ENCODE data around the gene DYNLT4. TPM values are rescaled to one million over a fixed set of nuclear protein-coding genes. Genes with fewer than 3 reads are reported as not detected.

Gene DYNLT4
- total and polyA plus RNA-seq, 2 of the 8 experiments (the other 6 are each of a cell fraction or from before 2014, with no cell fraction given) = 0.29 TPM; not detected in 1

DNA sequence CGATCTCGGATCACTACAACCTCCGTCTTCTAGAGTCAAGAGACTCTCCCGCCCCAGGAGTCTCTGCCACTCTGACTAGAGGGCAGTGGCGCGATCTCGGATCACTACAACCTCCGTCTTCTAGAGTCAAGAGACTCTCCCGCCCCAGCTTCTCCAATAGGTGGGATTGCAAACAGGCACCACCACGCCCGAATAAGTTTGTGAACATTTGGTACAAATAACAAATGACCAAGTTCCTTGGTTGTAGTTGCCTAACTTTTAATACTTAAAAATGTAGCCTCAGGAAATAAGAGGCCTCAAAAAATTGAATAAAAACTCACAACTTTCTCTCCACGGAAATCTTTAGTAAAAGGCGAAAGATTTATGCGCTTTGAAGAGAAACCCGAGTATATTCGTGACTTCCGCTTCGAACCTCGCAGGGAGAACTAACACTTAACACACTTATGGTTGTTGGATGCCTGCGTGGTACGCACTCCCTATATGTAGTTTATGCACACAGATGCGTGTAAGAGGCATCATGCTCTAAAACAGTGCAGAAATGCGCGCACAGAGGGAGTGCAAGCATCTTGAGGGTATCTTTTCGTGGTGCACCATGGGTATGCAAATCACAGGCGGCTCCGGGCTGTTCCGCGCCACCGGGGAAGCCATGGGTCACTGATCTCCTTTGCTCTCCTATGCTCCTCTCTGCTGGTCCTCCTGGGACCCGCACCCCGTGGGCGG is 12.6 kb upstream of the DYNLT4 start:
- peak; percentile 79 to 91 for DNase-seq (ENCODE audit: low read depth in 1 of 2, low spot score in 2 of 2)
- Histone ChIP-seq H4K5ac (ENCODE audit: insufficient read length, low read depth, low read length) (peak overlapping the region; percentile 96), H4K8ac (ENCODE audit: extremely low read depth, insufficient read depth, low read length) (peak overlapping the region; percentile 100; the same call in 1 of the 2 replicates), H2BK12ac (ENCODE audit: low read depth, low read length) (peak overlapping the region; percentile 77), H2BK20ac (ENCODE audit: low read length) (peak overlapping the region; percentile 93), H2BK15ac (ENCODE audit: low read length) (peak overlapping the region; percentile 66; the same call in 1 of the 2 replicates), H3K79me1 (ENCODE audit: low read depth, low read length) (no peaks in the 10 kb centered on the region), H2AK5ac (ENCODE audit: low read depth, low read length) (peak overlapping the region; percentile 97; the same call in 1 of the 2 replicates), H3K23ac (ENCODE audit: insufficient read length) (peak overlapping the region; percentile 100), H3K14ac (ENCODE audit: insufficient read length) (peak overlapping the region; percentile 100), H2AFZ (ENCODE audit: low read length) (peak overlapping the region; percentile 98), H4K91ac (replicated peaks; ENCODE audit: insufficient read length, low read length) (peak overlapping the region; percentile 100), H3K4me2 (ENCODE audit: insufficient read depth in 1 of 2, low read depth in 2 of 2, low read length in 2 of 2) (peak overlapping the region; percentile 66 to 84), H3K23me2 (ENCODE audit: low read depth, low read length) (peaks cover 7% of the 10 kb centered on the region), H3K4me1 (replicated peaks in 1 of 4; ENCODE audit: control insufficient read depth in 3 of 4, insufficient read depth in 4 of 4, low read length in 3 of 4) (peaks cover 2 to 5% (median 3%) of the 10 kb centered on the region in 4 experiments; a peak in 5 of 7 replicates), H3K27ac (ENCODE audit: low read depth, low read length) (peak overlapping the region; percentile 100), H3K56ac (replicated peaks; ENCODE audit: insufficient read length, low read depth, low read length) (peak overlapping the region; percentile 87), H2BK5ac (ENCODE audit: low read depth, low read length) (peak overlapping the region; percentile 100), H4K20me1 (replicated peaks in 1 of 2; ENCODE audit: control insufficient read depth in 1 of 2, insufficient read depth in 2 of 2, low read length in 2 of 2) (no peaks in the 10 kb centered on the region), H3K18ac (ENCODE audit: extremely low read depth, low read length) (peak overlapping the region; percentile 95), H2BK120ac (replicated peaks; ENCODE audit: low read depth, low read length) (peak overlapping the region; percentile 100), H3K27me3 (replicated peaks in 1 of 4; ENCODE audit: control insufficient read depth in 3 of 4, extremely low read depth in 1 of 4, insufficient read depth in 3 of 4, low read length in 3 of 4) (no peaks in the 10 kb centered on the region; a peak in 2 of 7 replicates), H3K4ac (replicated peaks; ENCODE audit: insufficient read length, low read depth, low read length) (peak overlapping the region; percentile 98), H3K4me3 (ENCODE audit: extremely low read depth in 1 of 4, insufficient read depth in 2 of 4, low read depth in 3 of 4, low read length in 4 of 4) (peak overlapping the region; percentile 40 to 64 (median 47)), H3K9me3 (ENCODE audit: insufficient read depth in 2 of 2, low read depth in 1 of 2, low read length in 1 of 2) (no peaks in the 10 kb centered on the region), H3K79me2 (ENCODE audit: control insufficient read depth in 1 of 2, insufficient read depth in 2 of 2, low read length in 2 of 2) (no peaks in the 10 kb centered on the region), H3K36me3 (ENCODE audit: control insufficient read depth in 2 of 4, insufficient read depth in 4 of 4, low read length in 3 of 4) (no peaks in the 10 kb centered on the region), H3K9ac (replicated peaks in 1 of 4; ENCODE audit: extremely low read depth in 1 of 4, low read depth in 3 of 4, low read length in 3 of 4) (peak overlapping the region; percentile 93 to 100 (median 98))
- POLR2A ChIA-PET (ENCODE audit: partially characterized antibody) = interaction anchor here (0.6 to 16.6 kb wide), 74 partner anchors 10 to 1738 kb away, joined by 3 to 547 read pairs (median 3); partner anchors contain the start of genes BEST4, BTBD19, CCDC163 and DYNLT4
- CTCF ChIA-PET (ENCODE audit: partially characterized antibody) = interaction anchor here (0.7 to 5.3 kb wide), 20 partner anchors 11 to 198 kb away, joined by 3 to 25 read pairs (median 6); partner anchors contain the start of genes BEST4, BTBD19, DYNLT4 and HECTD3
- 3% methylated on average over 33 of the region's 33 CpGs; no CpG with 5 or more reads in 1 of the 2 experiments for WGBS, 2 experiments (ENCODE audit: extremely low coverage in 1 of 2, insufficient coverage in 1 of 2, insufficient read length in 1 of 2, insufficient replicate concordance in 2 of 2, low coverage in 1 of 2, low lambda C conversion rate in 2 of 2, missing lambda C conversion rate in 1 of 2)
- peak; percentile 93 for FAIRE-seq
- peak; percentile 97 for TF ChIP-seq SP4 (IDR thresholded peaks at IDR 0.05; ENCODE audit: low read length)
- no peak for TF ChIP-seq NANOG (IDR thresholded peaks at IDR 0.05; ENCODE audit: insufficient read depth, low read depth, low read length, poor library complexity, severe bottlenecking)
- 0 out of 2 replicates have a peak, but pooled peaks have one; percentile 4 for TF ChIP-seq CEBPB (IDR thresholded peaks at IDR 0.05; ENCODE audit: low read depth, low read length)
- TF ChIP-seq RBBP5 (IDR thresholded peaks at IDR 0.05; ENCODE audit: borderline replicate concordance, low read depth, low read length) = no peak
- TF ChIP-seq, protein P1, sequence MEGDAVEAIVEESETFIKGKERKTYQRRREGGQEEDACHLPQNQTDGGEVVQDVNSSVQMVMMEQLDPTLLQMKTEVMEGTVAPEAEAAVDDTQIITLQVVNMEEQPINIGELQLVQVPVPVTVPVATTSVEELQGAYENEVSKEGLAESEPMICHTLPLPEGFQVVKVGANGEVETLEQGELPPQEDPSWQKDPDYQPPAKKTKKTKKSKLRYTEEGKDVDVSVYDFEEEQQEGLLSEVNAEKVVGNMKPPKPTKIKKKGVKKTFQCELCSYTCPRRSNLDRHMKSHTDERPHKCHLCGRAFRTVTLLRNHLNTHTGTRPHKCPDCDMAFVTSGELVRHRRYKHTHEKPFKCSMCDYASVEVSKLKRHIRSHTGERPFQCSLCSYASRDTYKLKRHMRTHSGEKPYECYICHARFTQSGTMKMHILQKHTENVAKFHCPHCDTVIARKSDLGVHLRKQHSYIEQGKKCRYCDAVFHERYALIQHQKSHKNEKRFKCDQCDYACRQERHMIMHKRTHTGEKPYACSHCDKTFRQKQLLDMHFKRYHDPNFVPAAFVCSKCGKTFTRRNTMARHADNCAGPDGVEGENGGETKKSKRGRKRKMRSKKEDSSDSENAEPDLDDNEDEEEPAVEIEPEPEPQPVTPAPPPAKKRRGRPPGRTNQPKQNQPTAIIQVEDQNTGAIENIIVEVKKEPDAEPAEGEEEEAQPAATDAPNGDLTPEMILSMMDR (IDR thresholded peaks at IDR 0.05; ENCODE audit: control extremely low read depth in 1 of 3, insufficient read depth in 1 of 3, low read depth in 1 of 3, low read length in 3 of 3) = 0 out of 4 replicates have a peak, but pooled peaks of 1 of the 3 experiments have one; percentile 5
- no peak for TF ChIP-seq KDM4A (IDR thresholded peaks at IDR 0.05; ENCODE audit: low read depth, low read length, severe bottlenecking)
- TF ChIP-seq CHD1 (IDR thresholded peaks at IDR 0.05; ENCODE audit: low read depth, low read length) = no peak
- TF ChIP-seq GTF2F1 (IDR thresholded peaks at IDR 0.05; ENCODE audit: borderline replicate concordance, low read depth, low read length) = peak; percentile 100
